Epithelial cell of proximal tubule (primary cell): Measurements from ENCODE around the gene TMEM225B. TPM values are rescaled to one million over a fixed set of nuclear protein-coding genes. Genes with fewer than 3 reads are reported as not detected.
A peak's percentile ranks its signal among the peaks of the same experiment; 100 is the strongest.

Experiments used
- DNase-seq: peaks from one replicate; pipeline ENCODE4 v3.0.0-alpha.2; 2011; ENCODE audit warnings: low read depth
- H3K4me3 ChIP-seq: 2 replicates; pipeline ENCODE4 v1.5.1; 2011; ENCODE audit warnings: low read depth, mild to moderate bottlenecking, low read length
- CTCF ChIP-seq: conservative IDR thresholded peaks from 2 replicates; pipeline ENCODE4 v1.5.1; 2012; ENCODE audit warnings: low read depth, mild to moderate bottlenecking, low read length
- total RNA-seq: library from RNA; depleted of rRNA; stranded (reverse); fragments of >200 nt; gene quantifications from 2 replicates; pipeline ENCODE4 v1.2.3, GENCODE V29; 2015

TMEM225B gene
- total RNA-seq, 1 donor from 2014 or later: 0.17 TPM

- H3K4me3 ChIP-seq: peak overlapping the region; percentile 97
- TF ChIP-seq CTCF: no peak
- no peak for DNase-seq
These were observed 19.2 kb downstream of the TMEM225B start for GRCh38 chr7:99617192-99617781.

GRCh38 chr7:99618726-99619125 lies 20.7 kb downstream of the TMEM225B start:
- no peak for DNase-seq

GRCh38 chr7:99619571-99620130 lies 21.6 kb downstream of the TMEM225B start:
- no peak for TF ChIP-seq CTCF
- no peak overlapping the region for H3K4me3 ChIP-seq
- no peak for DNase-seq

More at GRCh38 chr7:99618726-99619125, 20.7 kb downstream of the TMEM225B start:
- no peak for TF ChIP-seq CTCF
- no peak overlapping the region for H3K4me3 ChIP-seq

- TF ChIP-seq CTCF: no peak
- no peak overlapping the region for H3K4me3 ChIP-seq
- DNase-seq: no peak
These were observed 23.2 kb downstream of the TMEM225B start for GRCh38 chr7:99621271-99621670.

GRCh38 chr7:99622596-99622995 lies 24.5 kb downstream of the TMEM225B start:
- DNase-seq: no peak
- no peak for TF ChIP-seq CTCF
- H3K4me3 ChIP-seq: no peak overlapping the region

GRCh38 chr7:99623091-99623693 lies 25.1 kb downstream of the TMEM225B start:
- TF ChIP-seq CTCF: no peak
- H3K4me3 ChIP-seq: no peak overlapping the region
- no peak for DNase-seq
